GM12891 (cell line): ENCODE data around the gene TUBB3.

Experiments used
- PAX5 ChIP-seq: IDR thresholded peaks from 2 replicates; pipeline ENCODE4 v1.6.1; 2011; ENCODE audit warnings: low read length, moderate library complexity, mild to moderate bottlenecking; ENCODE audit not compliant: insufficient read depth, severe bottlenecking
- POLR2A ChIP-seq: IDR thresholded peaks from 2 replicates; pipeline ENCODE4 v1.6.1; 2011; ENCODE audit warnings: low read depth, low read length, control low read depth
- POLR2AphosphoS5 ChIP-seq: IDR thresholded peaks from 2 replicates; pipeline ENCODE4 v1.6.1; 2011; ENCODE audit warnings: low read depth, low read length, control low read depth
- POU2F2 ChIP-seq: IDR thresholded peaks from 2 replicates; pipeline ENCODE4 v1.6.1; 2011; ENCODE audit warnings: low read depth, mild to moderate bottlenecking, control low read depth, low read length, moderate library complexity
- SPI1 ChIP-seq: IDR thresholded peaks from 2 replicates; pipeline ENCODE4 v1.6.1; 2011; ENCODE audit warnings: low read depth, low read length, control low read depth
- TAF1 ChIP-seq: IDR thresholded peaks from 2 replicates; pipeline ENCODE4 v1.6.1; 2011; ENCODE audit warnings: low read depth, low read length, control low read depth

- TF ChIP-seq POLR2AphosphoS5 (no peak), POLR2A (no peak), TAF1 (no peak), SPI1 (peak; percentile 95), POU2F2 (no peak), PAX5 (no peak)
These were observed 21.6 kb downstream of the TUBB3 start for GRCh38 chr16:89944773-89945172.
